Measurements from ENCODE around the gene BTBD19. TPM values are rescaled to one million over a fixed set of nuclear protein-coding genes. Genes with fewer than 3 reads are reported as not detected.

BTBD19 gene
- total and polyA plus RNA-seq, 2 donors (not counting 1 experiment from before 2014, with no cell fraction given) = 0.75 to 2.3 TPM

- H3K9me3 Mint-ChIP-seq (ENCODE audit: insufficient read depth) = no peaks in the 10 kb centered on the region
- no peaks in the 10 kb centered on the region for H3K27me3 Mint-ChIP-seq
- Histone ChIP-seq H3K9ac (ENCODE audit: low read length) (peak overlapping the region; percentile 64), H3K4me2 (replicated peaks; ENCODE audit: low read depth, low read length, poor library complexity, severe bottlenecking) (peak overlapping the region; percentile 90), H3K79me2 (ENCODE audit: control insufficient read depth, insufficient read depth, low read length) (no peaks in the 10 kb centered on the region), H3K27me3 (replicated peaks in 1 of 4; ENCODE audit: control extremely low read depth in 1 of 4, control insufficient read depth in 3 of 4, insufficient read depth in 4 of 4, low read length in 3 of 4) (no peaks in the 10 kb centered on the region), H3K27ac (ENCODE audit: low read length in 2 of 2) (peak overlapping the region; percentile 40 to 58), H3K9me3 (ENCODE audit: control extremely low read depth in 1 of 3, control insufficient read depth in 2 of 3, insufficient read depth in 1 of 3, low read length in 2 of 3) (no peaks in the 10 kb centered on the region), H2AFZ (ENCODE audit: insufficient read depth, low read depth, low read length, poor library complexity, severe bottlenecking) (peak overlapping the region; percentile 85), H3K4me3 (ENCODE audit: control extremely low read depth in 1 of 5, extremely low read depth in 1 of 5, insufficient read depth in 1 of 5, low read depth in 2 of 5, low read length in 4 of 5) (peak overlapping the region in 4 of 5 experiments; percentile 38 to 69 (median 56)), H3K4me1 (ENCODE audit: control insufficient read depth in 2 of 2, insufficient read depth in 2 of 2, low read length in 2 of 2) (peaks cover 25 to 34% of the 10 kb centered on the region in 2 donors), H3K36me3 (replicated peaks in 1 of 2; ENCODE audit: control extremely low read depth in 1 of 2, control insufficient read depth in 1 of 2, extremely low read depth in 1 of 2, insufficient read depth in 2 of 2, low read length in 1 of 2) (peaks cover 0 to 21% of the 10 kb centered on the region in 2 experiments), H4K20me1 (ENCODE audit: control insufficient read depth, insufficient read depth, low read length, poor library complexity, severe bottlenecking) (peaks cover 4% of the 10 kb centered on the region)
- CTCF ChIA-PET = interaction anchor here (0.6 to 5.5 kb wide), 13 partner anchors 9 to 705 kb away, joined by 3 to 44 read pairs (median 4); partner anchors contain the start of genes HECTD3, PLK3, RNU5D-1 and RPS8
- intact Hi-C loops (cut with micrococcal nuclease) = loop anchor here (5.0 kb wide), 2 partner anchors 203 to 903 kb away; partner anchors contain the start of genes EIF2B3, GPBP1L1 and TMEM69
- POLR2A ChIA-PET = interaction anchor here (0.6 to 3.1 kb wide), 9 partner anchors 9 to 519 kb away, joined by 3 to 25 read pairs (median 4); partner anchors contain the start of genes PLK3 and RPS8
- H3K27ac Mint-ChIP-seq = peak overlapping the region; percentile 83
- H3K4me3 Mint-ChIP-seq = peak overlapping the region; percentile 82
- H3K4me1 Mint-ChIP-seq = peaks cover 35% of the 10 kb centered on the region
- no peak for TF ChIP-seq EZH2 (IDR thresholded peaks at IDR 0.05; ENCODE audit: borderline replicate concordance, insufficient read depth, low read depth, low read length, poor library complexity, severe bottlenecking)
- peak; percentile 17 for TF ChIP-seq CTCF (IDR thresholded peaks at IDR 0.05)
- peak; percentile 34 for ATAC-seq (ENCODE audit: low read depth)
- 9% methylated on average over 67 of the region's 71 CpGs for WGBS (ENCODE audit: insufficient coverage)
- DNase-seq = peak; percentile 56
These were observed 24.0 kb upstream of the BTBD19 start for GRCh38 chr1:44784094-44785028.
